SK-N-SH (cell line): ENCODE data around the gene OLFM2. TPM values are rescaled to one million over a fixed set of nuclear protein-coding genes. Genes with fewer than 3 reads are reported as not detected.

Source experiments
- CTCF ChIA-PET: fragments of 300-600, 350-600 bp; formaldehyde crosslinking; extraction: SDS; loops from one replicate; lab custom pipeline; 2021; lab: Yijun Ruan, JAX
- POLR2A ChIA-PET: fragments of 350-600 bp; sonication (Branson Sonifier 250); formaldehyde crosslinking; extraction: SDS; loops from one replicate; lab custom pipeline; 2020; ENCODE audit warnings: antibody characterized with exemption, inconsistent platforms; lab: Yijun Ruan, JAX
- DNase-seq: peaks from one replicate; pipeline ENCODE4 v3.0.0; 2012
- H2AFZ ChIP-seq: fragments of 200-600 bp; sonication (generic); 2 replicates; pipeline ENCODE4 v1.8.1; 2016; ENCODE audit warnings: antibody characterized with exemption, mild to moderate bottlenecking, low read depth
- H3F3A ChIP-seq: fragments of 200-600 bp; sonication (generic); replicated peaks from 2 replicates; pipeline ENCODE3; 2016; ENCODE audit warnings: antibody characterized with exemption, mild to moderate bottlenecking; ENCODE audit not compliant: insufficient read depth
- H3K27ac ChIP-seq, 2 experiments: fragments of 200-500 bp in 1 of 2; fragments of 200-600 bp in 1 of 2; sonication (Bioruptor generic) in 1 of 2; sonication (generic), shearing (Covaris generic) in 1 of 2; 2 replicates each; pipeline versions ENCODE4 v1.5.1 to v1.6.1; 2014 to 2016; ENCODE audit warnings: low read depth in 2 of 2, inconsistent platforms in 1 of 2, low read length in 1 of 2, mild to moderate bottlenecking in 1 of 2, mixed read lengths in 1 of 2
- H3K27me3 ChIP-seq: fragments of 200-600 bp; sonication (generic), shearing (Covaris generic); 2 replicates; pipeline ENCODE4 v1.6.1; 2016; ENCODE audit warnings: mixed run types; ENCODE audit not compliant: insufficient read depth
- H3K36me3 ChIP-seq, 2 experiments: fragments of 200-500 bp in 1 of 2; fragments of 200-600 bp in 1 of 2; sonication (Bioruptor generic) in 1 of 2; sonication (generic) in 1 of 2; replicated peaks in 1 of 2; 2 replicates each; pipeline versions ENCODE3 to v1.5.1; 2014 to 2016; ENCODE audit warnings: low read length in 1 of 2, mild to moderate bottlenecking in 1 of 2; ENCODE audit not compliant: insufficient read depth in 2 of 2, control insufficient read depth in 1 of 2
- H3K4me1 ChIP-seq, 2 experiments: fragments of 200-500 bp in 1 of 2; fragments of 200-600 bp in 1 of 2; sonication (Bioruptor generic) in 1 of 2; sonication (generic), shearing (Covaris generic) in 1 of 2; 2 replicates each; pipeline versions ENCODE4 v1.5.1 to v1.6.1; 2014 to 2016; ENCODE audit warnings: low read depth in 1 of 2, low read length in 1 of 2, mixed run types in 1 of 2; ENCODE audit not compliant: insufficient read depth in 2 of 2, control insufficient read depth in 1 of 2
- H3K4me2 ChIP-seq: fragments of 200-600 bp; sonication (generic), shearing (Covaris generic); 2 replicates; pipeline ENCODE4 v1.6.1; 2017; ENCODE audit warnings: mixed run types
- H3K4me3 ChIP-seq, 2 experiments: fragments of 200-500 bp in 1 of 2; fragments of 200-600 bp in 1 of 2; sonication (Bioruptor generic) in 1 of 2; sonication (generic), shearing (Covaris generic) in 1 of 2; 2 replicates each; pipeline versions ENCODE4 v1.5.1 to v1.8.1; 2014 to 2016; ENCODE audit warnings: low read depth in 2 of 2, inconsistent platforms in 1 of 2, low read length in 1 of 2, mild to moderate bottlenecking in 1 of 2, mixed read lengths in 1 of 2, moderate library complexity in 1 of 2
- H3K79me2 ChIP-seq: fragments of 200-600 bp; sonication (generic); 2 replicates; pipeline ENCODE4 v1.8.1; 2017; ENCODE audit warnings: mild to moderate bottlenecking; ENCODE audit not compliant: insufficient read depth
- H3K9ac ChIP-seq: fragments of 200-600 bp; sonication (generic); 2 replicates; pipeline ENCODE4 v1.6.1; 2017; ENCODE audit warnings: mixed run types
- H3K9me2 ChIP-seq: fragments of 200-600 bp; sonication (generic); 2 replicates; pipeline ENCODE4 v1.6.1; 2017; ENCODE audit warnings: mixed run types
- H3K9me3 ChIP-seq: fragments of 200-600 bp; sonication (generic); 2 replicates; pipeline ENCODE4 v1.6.1; 2017; ENCODE audit warnings: mixed run types, mild to moderate bottlenecking, moderate library complexity
- H4K20me1 ChIP-seq: fragments of 200-600 bp; sonication (generic); 2 replicates; pipeline ENCODE4 v1.6.1; 2017; ENCODE audit warnings: mild to moderate bottlenecking, mixed run types; ENCODE audit not compliant: insufficient read depth
- CHD2 ChIP-seq: fragments of 150-350 bp; IDR thresholded peaks from 2 replicates; pipeline ENCODE4 v1.6.1; 2018; ENCODE audit warnings: low read length; ENCODE audit not compliant: partially characterized antibody
- CTCF ChIP-seq: fragments of 200-600 bp; sonication (generic); IDR thresholded peaks from 2 replicates; pipeline ENCODE4 v1.6.1; 2017; ENCODE audit warnings: antibody characterized with exemption, mild to moderate bottlenecking, moderate library complexity
- FOXJ3 ChIP-seq: sonication (generic); formaldehyde crosslinking; IDR thresholded peaks from 2 replicates; pipeline ENCODE4 v1.5.1; 2020; ENCODE audit warnings: mild to moderate bottlenecking, missing genetic modification reagents
- GABPA ChIP-seq: IDR thresholded peaks from 2 replicates; pipeline ENCODE4 v1.4.0; 2012; ENCODE audit warnings: low read depth, mild to moderate bottlenecking
- IRF3 ChIP-seq: fragments of 150-350 bp; IDR thresholded peaks from 2 replicates; pipeline ENCODE4 v1.6.1; 2016; ENCODE audit warnings: mild to moderate bottlenecking, low read depth, low read length
- MAX ChIP-seq: IDR thresholded peaks from 2 replicates; pipeline ENCODE4 v1.4.0; 2012; ENCODE audit warnings: low read depth
- MEF2A ChIP-seq: IDR thresholded peaks from 2 replicates; pipeline ENCODE4 v1.4.0; 2012; ENCODE audit warnings: low read depth, borderline replicate concordance
- NFIC ChIP-seq: IDR thresholded peaks from 2 replicates; pipeline ENCODE4 v1.4.0; 2012; ENCODE audit warnings: borderline replicate concordance
- NRF1 ChIP-seq: IDR thresholded peaks from 2 replicates; pipeline ENCODE4 v1.6.1; 2012; ENCODE audit warnings: low read depth, mild to moderate bottlenecking, low read length
- RCOR1 ChIP-seq: fragments of 150-350 bp; IDR thresholded peaks from 2 replicates; pipeline ENCODE4 v1.6.1; 2017; ENCODE audit warnings: antibody characterized with exemption, low read length
- REST ChIP-seq: IDR thresholded peaks from 2 replicates; pipeline ENCODE4 v1.6.1; 2012; ENCODE audit warnings: mild to moderate bottlenecking, low read depth, low read length, moderate library complexity
- RFX5 ChIP-seq: IDR thresholded peaks from 2 replicates; pipeline ENCODE4 v1.6.1; 2012; ENCODE audit warnings: mild to moderate bottlenecking, improper control_type of control experiment, low read length
- RXRA ChIP-seq: IDR thresholded peaks from 2 replicates; pipeline ENCODE4 v1.4.0; 2012; ENCODE audit warnings: low read depth, mild to moderate bottlenecking, borderline replicate concordance
- SMC3 ChIP-seq: IDR thresholded peaks from 2 replicates; pipeline ENCODE4 v1.6.1; 2012; ENCODE audit warnings: low read depth, low read length, improper control_type of control experiment
- TAF1 ChIP-seq: IDR thresholded peaks from 2 replicates; pipeline ENCODE4 v1.6.1; 2012; ENCODE audit warnings: low read depth, mild to moderate bottlenecking, low read length, moderate library complexity, borderline replicate concordance
- TEAD4 ChIP-seq: IDR thresholded peaks from 2 replicates; pipeline ENCODE4 v1.4.0; 2012; ENCODE audit warnings: mild to moderate bottlenecking, borderline replicate concordance; ENCODE audit not compliant: insufficient read depth
- USF1 ChIP-seq: IDR thresholded peaks from 2 replicates; pipeline ENCODE4 v1.4.0; 2012; ENCODE audit warnings: low read depth, borderline replicate concordance
- YY1 ChIP-seq: IDR thresholded peaks from 2 replicates; pipeline ENCODE4 v1.4.0; 2012; ENCODE audit warnings: low read depth, mild to moderate bottlenecking
- ZBTB33 ChIP-seq: IDR thresholded peaks from 2 replicates; pipeline ENCODE4 v1.4.0; 2012; ENCODE audit warnings: low read depth, borderline replicate concordance
- WGBS: methylation state at CpG from one replicate; pipeline ENCODE4 v1.1.6; 2017; ENCODE audit warnings: low lambda C conversion rate; 5-methylcytosine and 5-hydroxymethylcytosine counted together
- polyA plus RNA-seq, 3 experiments: library from polyadenylated mRNA; depleted of rRNA; stranded (reverse); fragments of >200 nt; gene quantifications; 2 replicates each; pipeline ENCODE4 v1.2.3, GENCODE V29; 2012

OLFM2 gene
- polyA plus RNA-seq, 1 of the 3 experiments (the other 2 are of a cell fraction): 10.7 TPM

GRCh38 chr19:9875031-9875627, 61.2 kb downstream of the OLFM2 start (continued):
- TF ChIP-seq SMC3 (no peak), NFIC (no peak)
- TF ChIP-seq, all 33 proteins: peak for 0

- DNase-seq: no peak
- no peak for TF ChIP-seq SMC3
- TF ChIP-seq FOXJ3 (CRISPR knock-in tag): no peak
- TF ChIP-seq TAF1: no peak
- TF ChIP-seq USF1: no peak
- no peak for TF ChIP-seq RFX5
- no peak for TF ChIP-seq ZBTB33
- TF ChIP-seq GABPA: no peak
- no peak for TF ChIP-seq NRF1
- TF ChIP-seq RCOR1: no peak
- TF ChIP-seq MAX: no peak
- TF ChIP-seq YY1: no peak
- TF ChIP-seq CHD2: no peak
- TF ChIP-seq RXRA: no peak
- no peak for TF ChIP-seq CTCF
- TF ChIP-seq REST: no peak
- no peak for TF ChIP-seq TEAD4
- no peak for TF ChIP-seq IRF3
- no peak for TF ChIP-seq MEF2A
- Histone ChIP-seq H3F3A (no peaks in the 10 kb centered on the region), H2AFZ (no peak overlapping the region), H3K4me1 (no peaks in the 10 kb centered on the region), H3K9ac (no peak overlapping the region), H3K9me2 (no peaks in the 10 kb centered on the region), H3K27me3 (no peaks in the 10 kb centered on the region), H4K20me1 (no peaks in the 10 kb centered on the region), H3K27ac (no peak overlapping the region), H3K4me2 (no peak overlapping the region), H3K9me3 (no peaks in the 10 kb centered on the region), H3K79me2 (no peaks in the 10 kb centered on the region), H3K36me3 (no peaks in the 10 kb centered on the region), H3K4me3 (no peak overlapping the region)
- 84% methylated on average over 8 of the region's 8 CpGs for WGBS
- ChIA-PET CTCF (interaction anchor here (1.0 kb wide), 1 partner anchor 9 kb away, joined by 3 read pairs; no protein-coding TSS in a partner anchor), POLR2A (no interaction called here)
These were observed 63.6 kb downstream of the OLFM2 start for GRCh38 chr19:9872618-9873242.
